ENCODE measurements around the gene ETNK2. TPM values are rescaled to one million over a fixed set of nuclear protein-coding genes. Genes with fewer than 3 reads are reported as not detected.

The ETNK2 gene
- polyA plus RNA-seq, 3 donors: not detected

DNA sequence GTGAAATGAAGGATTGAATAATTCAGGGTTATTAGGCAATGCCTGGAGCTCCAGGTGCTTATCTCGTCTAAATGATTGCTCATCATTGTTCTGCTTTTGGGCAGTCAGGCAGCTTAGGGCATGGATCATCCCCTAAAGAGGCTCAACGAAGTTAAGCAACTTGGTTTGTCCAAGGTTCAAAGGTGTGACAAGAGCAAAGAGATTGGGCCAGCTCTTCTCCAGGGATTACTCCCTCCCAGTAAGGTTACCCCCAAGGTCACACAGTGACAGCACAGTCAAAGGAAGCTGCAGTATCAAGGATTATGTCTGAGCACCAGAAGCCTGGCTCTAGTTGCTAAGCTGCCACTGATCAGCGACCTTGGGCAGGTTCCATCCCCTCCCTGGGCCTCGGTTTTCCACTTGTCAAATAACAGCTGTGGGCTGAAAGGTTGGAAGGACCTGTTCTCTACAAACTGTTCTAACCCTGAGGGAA, 6.8 kb downstream of the ETNK2 start:
- Mint-ChIP-seq H3K27ac (no peak overlapping the region), H3K9me3 (no peaks in the 10 kb centered on the region), H3K4me1 (no peaks in the 10 kb centered on the region), H3K27me3 (ENCODE audit: low read depth in 3 of 3) (peaks cover 9 to 16% (median 10%) of the 10 kb centered on the region in 3 donors), H3K4me3 (no peak overlapping the region), H3K36me3 (no peaks in the 10 kb centered on the region)
- Histone ChIP-seq H3K9ac (ENCODE audit: insufficient read depth, low read length, poor library complexity, severe bottlenecking) (no peak overlapping the region), H3K27me3 (ENCODE audit: control insufficient read depth in 2 of 2, insufficient read depth in 2 of 2, low read length in 2 of 2) (peaks cover 0 to 1% of the 10 kb centered on the region in 2 donors), H3K4me2 (replicated peaks; ENCODE audit: extremely low read depth, low read length, poor library complexity, severe bottlenecking) (no peak overlapping the region), H3K9me3 (replicated peaks in 1 of 2; ENCODE audit: control insufficient read depth in 1 of 2, insufficient read depth in 1 of 2, low read length in 2 of 2) (no peaks in the 10 kb centered on the region), H3K79me2 (ENCODE audit: insufficient read depth, low read length) (no peaks in the 10 kb centered on the region), H3K36me3 (replicated peaks in 1 of 2; ENCODE audit: control insufficient read depth in 1 of 2, insufficient read depth in 2 of 2, low read length in 2 of 2) (no peaks in the 10 kb centered on the region), H2AFZ (ENCODE audit: insufficient read depth, low read depth, low read length, poor library complexity, severe bottlenecking) (no peak overlapping the region), H3K4me3 (replicated peaks in 1 of 3; ENCODE audit: low read depth in 2 of 3, low read length in 3 of 3) (no peak overlapping the region), H4K20me1 (ENCODE audit: insufficient read depth, low read length) (no peaks in the 10 kb centered on the region), H3K27ac (ENCODE audit: low read depth in 1 of 2, low read length in 2 of 2) (no peak overlapping the region), H3K4me1 (ENCODE audit: control insufficient read depth in 1 of 2, insufficient read depth in 2 of 2, low read length in 2 of 2) (no peaks in the 10 kb centered on the region)
- TF ChIP-seq, protein P1, sequence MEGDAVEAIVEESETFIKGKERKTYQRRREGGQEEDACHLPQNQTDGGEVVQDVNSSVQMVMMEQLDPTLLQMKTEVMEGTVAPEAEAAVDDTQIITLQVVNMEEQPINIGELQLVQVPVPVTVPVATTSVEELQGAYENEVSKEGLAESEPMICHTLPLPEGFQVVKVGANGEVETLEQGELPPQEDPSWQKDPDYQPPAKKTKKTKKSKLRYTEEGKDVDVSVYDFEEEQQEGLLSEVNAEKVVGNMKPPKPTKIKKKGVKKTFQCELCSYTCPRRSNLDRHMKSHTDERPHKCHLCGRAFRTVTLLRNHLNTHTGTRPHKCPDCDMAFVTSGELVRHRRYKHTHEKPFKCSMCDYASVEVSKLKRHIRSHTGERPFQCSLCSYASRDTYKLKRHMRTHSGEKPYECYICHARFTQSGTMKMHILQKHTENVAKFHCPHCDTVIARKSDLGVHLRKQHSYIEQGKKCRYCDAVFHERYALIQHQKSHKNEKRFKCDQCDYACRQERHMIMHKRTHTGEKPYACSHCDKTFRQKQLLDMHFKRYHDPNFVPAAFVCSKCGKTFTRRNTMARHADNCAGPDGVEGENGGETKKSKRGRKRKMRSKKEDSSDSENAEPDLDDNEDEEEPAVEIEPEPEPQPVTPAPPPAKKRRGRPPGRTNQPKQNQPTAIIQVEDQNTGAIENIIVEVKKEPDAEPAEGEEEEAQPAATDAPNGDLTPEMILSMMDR (IDR thresholded peaks at IDR 0.05): no peak
- intact Hi-C loops (cut with micrococcal nuclease): no loop called here
- DNase-seq: no peak
- WGBS (ENCODE audit: insufficient coverage): 62% methylated on average over 3 of the region's 4 CpGs

DNA sequence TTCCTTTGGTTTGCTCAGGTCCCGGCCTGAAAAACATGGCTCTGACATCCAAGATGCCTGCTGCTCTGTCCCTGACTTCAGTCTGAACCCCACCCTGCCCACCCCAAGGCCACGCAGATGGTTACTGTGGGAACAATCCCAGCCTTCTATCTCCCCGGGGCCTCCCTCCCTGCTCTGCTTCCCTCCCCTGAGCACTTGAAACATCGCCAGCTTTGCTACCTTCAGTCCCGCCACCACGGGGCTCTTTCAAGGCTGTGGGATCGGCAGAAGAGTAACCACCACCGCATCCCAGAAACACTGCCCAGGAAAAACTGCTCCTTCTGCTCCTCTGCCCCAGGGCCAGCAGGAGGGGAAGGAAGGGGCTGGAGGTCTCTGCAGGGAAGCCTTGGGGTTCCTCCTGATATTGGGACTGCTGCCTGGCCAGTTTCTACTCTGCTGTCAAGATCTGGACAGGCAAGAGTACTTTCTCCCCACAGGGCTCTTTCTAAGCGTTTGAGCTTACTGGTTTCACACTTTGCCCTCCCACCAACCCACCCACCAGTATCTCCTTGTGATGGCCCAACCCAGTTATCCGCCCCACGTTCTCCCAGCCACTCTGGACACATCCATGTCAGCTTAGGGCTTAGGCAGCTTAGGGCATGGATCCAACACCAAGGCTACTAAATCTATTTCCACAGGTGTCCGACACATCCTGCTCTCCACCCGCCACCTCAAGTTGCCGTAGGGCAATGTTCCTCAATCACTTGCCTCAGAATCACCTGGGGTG, 8.4 kb downstream of the ETNK2 start:
- intact Hi-C loops (cut with micrococcal nuclease): no loop called here
- no peak overlapping the region for H3K27ac Mint-ChIP-seq
- H3K4me2 ChIP-seq (replicated peaks; ENCODE audit: extremely low read depth, low read length, poor library complexity, severe bottlenecking): no peak overlapping the region
- H3K36me3 ChIP-seq (replicated peaks in 1 of 2; ENCODE audit: control insufficient read depth in 1 of 2, insufficient read depth in 2 of 2, low read length in 2 of 2): no peaks in the 10 kb centered on the region
- no peaks in the 10 kb centered on the region for H3K9me3 Mint-ChIP-seq
- no peak overlapping the region for H2AFZ ChIP-seq (ENCODE audit: insufficient read depth, low read depth, low read length, poor library complexity, severe bottlenecking)
- H3K9ac ChIP-seq (ENCODE audit: insufficient read depth, low read length, poor library complexity, severe bottlenecking): no peak overlapping the region
- H3K79me2 ChIP-seq (ENCODE audit: insufficient read depth, low read length): no peaks in the 10 kb centered on the region
- H3K4me1 Mint-ChIP-seq: no peaks in the 10 kb centered on the region
- no peak overlapping the region for H3K4me3 Mint-ChIP-seq
- no peak for DNase-seq
- no peaks in the 10 kb centered on the region for H3K4me1 ChIP-seq (ENCODE audit: control insufficient read depth in 1 of 2, insufficient read depth in 2 of 2, low read length in 2 of 2)
- no peak overlapping the region for H3K27ac ChIP-seq (ENCODE audit: low read depth in 1 of 2, low read length in 2 of 2)
- H3K27me3 Mint-ChIP-seq (ENCODE audit: low read depth in 3 of 3): peaks cover 6 to 7% (median 7%) of the 10 kb centered on the region in 3 donors
- no peak overlapping the region for H3K4me3 ChIP-seq (replicated peaks in 1 of 3; ENCODE audit: low read depth in 2 of 3, low read length in 3 of 3)
- no peaks in the 10 kb centered on the region for H3K36me3 Mint-ChIP-seq
- no peaks in the 10 kb centered on the region for H3K9me3 ChIP-seq (replicated peaks in 1 of 2; ENCODE audit: control insufficient read depth in 1 of 2, insufficient read depth in 1 of 2, low read length in 2 of 2)
- no peaks in the 10 kb centered on the region for H4K20me1 ChIP-seq (ENCODE audit: insufficient read depth, low read length)
- no peaks in the 10 kb centered on the region for H3K27me3 ChIP-seq (ENCODE audit: control insufficient read depth in 2 of 2, insufficient read depth in 2 of 2, low read length in 2 of 2)
- TF ChIP-seq, protein P1 (IDR thresholded peaks at IDR 0.05): no peak
- WGBS (ENCODE audit: insufficient coverage): 95% methylated on average over 6 of the region's 14 CpGs
